ENCODE measurements around the gene FAHD1. TPM values are rescaled to one million over a fixed set of nuclear protein-coding genes. Genes with fewer than 3 reads are reported as not detected.

FAHD1 gene
- total and polyA plus RNA-seq, 9 of the 15 experiments (the other 6 are each of a cell fraction or from before 2014, with no cell fraction given): 2.2 to 20.9 (median 10.7) TPM

DNA sequence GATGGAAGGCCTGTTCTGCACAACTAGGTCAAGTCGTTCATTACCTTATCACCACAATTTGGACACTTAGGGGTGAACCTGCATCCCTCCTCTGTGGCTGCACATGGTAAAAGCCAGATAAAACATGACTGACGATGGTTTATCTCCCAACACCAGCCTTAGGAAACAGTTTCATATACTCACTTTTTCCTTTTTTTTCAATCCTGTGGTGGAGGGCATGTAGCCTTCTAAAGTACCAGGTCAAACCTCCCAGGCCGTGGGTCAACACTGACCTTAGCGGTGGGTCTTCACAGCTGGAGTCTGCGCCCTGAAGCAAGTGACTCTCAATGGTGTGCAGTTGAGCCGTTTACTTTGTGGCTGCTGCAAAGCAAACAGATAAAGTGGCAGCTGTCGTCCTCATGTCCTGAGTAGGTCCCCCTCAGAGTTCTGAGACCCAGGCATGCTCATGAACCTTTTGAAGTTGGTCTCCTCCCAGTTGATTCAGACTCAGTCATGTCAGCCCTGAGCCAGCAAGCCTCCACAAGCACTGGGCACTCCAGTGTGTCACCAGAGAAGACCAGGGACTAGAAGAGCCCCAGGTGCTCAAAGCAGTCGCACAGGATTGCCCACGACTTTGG lies 5.9 kb downstream of the FAHD1 start (continued):
- TF ChIP-seq, protein P1, sequence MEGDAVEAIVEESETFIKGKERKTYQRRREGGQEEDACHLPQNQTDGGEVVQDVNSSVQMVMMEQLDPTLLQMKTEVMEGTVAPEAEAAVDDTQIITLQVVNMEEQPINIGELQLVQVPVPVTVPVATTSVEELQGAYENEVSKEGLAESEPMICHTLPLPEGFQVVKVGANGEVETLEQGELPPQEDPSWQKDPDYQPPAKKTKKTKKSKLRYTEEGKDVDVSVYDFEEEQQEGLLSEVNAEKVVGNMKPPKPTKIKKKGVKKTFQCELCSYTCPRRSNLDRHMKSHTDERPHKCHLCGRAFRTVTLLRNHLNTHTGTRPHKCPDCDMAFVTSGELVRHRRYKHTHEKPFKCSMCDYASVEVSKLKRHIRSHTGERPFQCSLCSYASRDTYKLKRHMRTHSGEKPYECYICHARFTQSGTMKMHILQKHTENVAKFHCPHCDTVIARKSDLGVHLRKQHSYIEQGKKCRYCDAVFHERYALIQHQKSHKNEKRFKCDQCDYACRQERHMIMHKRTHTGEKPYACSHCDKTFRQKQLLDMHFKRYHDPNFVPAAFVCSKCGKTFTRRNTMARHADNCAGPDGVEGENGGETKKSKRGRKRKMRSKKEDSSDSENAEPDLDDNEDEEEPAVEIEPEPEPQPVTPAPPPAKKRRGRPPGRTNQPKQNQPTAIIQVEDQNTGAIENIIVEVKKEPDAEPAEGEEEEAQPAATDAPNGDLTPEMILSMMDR (IDR thresholded peaks at IDR 0.05 in 2 of 3, conservative IDR thresholded peaks at IDR 0.05 in 1 of 3; ENCODE audit: insufficient read depth in 2 of 3, low read depth in 1 of 3, low read length in 3 of 3): no peak; a peak in 1 of 6 replicates
- TF ChIP-seq, protein P2, sequence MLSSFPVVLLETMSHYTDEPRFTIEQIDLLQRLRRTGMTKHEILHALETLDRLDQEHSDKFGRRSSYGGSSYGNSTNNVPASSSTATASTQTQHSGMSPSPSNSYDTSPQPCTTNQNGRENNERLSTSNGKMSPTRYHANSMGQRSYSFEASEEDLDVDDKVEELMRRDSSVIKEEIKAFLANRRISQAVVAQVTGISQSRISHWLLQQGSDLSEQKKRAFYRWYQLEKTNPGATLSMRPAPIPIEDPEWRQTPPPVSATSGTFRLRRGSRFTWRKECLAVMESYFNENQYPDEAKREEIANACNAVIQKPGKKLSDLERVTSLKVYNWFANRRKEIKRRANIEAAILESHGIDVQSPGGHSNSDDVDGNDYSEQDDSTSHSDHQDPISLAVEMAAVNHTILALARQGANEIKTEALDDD (IDR thresholded peaks at IDR 0.05): peak; percentile 94
- TF ChIP-seq ELF4 (CRISPR knock-in tag; IDR thresholded peaks at IDR 0.05) (peak; percentile 86; the same call in 1 of the 2 replicates), ATF7 (IDR thresholded peaks at IDR 0.05) (peak; percentile 64), ZBTB7A (IDR thresholded peaks at IDR 0.05; ENCODE audit: borderline replicate concordance, control insufficient read depth, low read depth, low read length) (peak; percentile 93), BRD9 (IDR thresholded peaks at IDR 0.05; ENCODE audit: low read depth, partially characterized antibody) (no peak), ZNF354B (CRISPR knock-in tag; IDR thresholded peaks at IDR 0.05) (no peak), ZNF778 (CRISPR knock-in tag; IDR thresholded peaks at IDR 0.05) (no peak), KDM5B (IDR thresholded peaks at IDR 0.05; ENCODE audit: insufficient replicate concordance, low read depth, low read length) (no peak), MAZ (CRISPR knock-in tag; conservative IDR thresholded peaks at IDR 0.05 in 1 of 2, IDR thresholded peaks at IDR 0.05 in 1 of 2) (peak; percentile 51 to 75; a peak in 2 of 4 replicates), ETV1 (tag; conservative IDR thresholded peaks at IDR 0.05; ENCODE audit: low read depth) (no peak), PML (IDR thresholded peaks at IDR 0.05; ENCODE audit: low read length) (peak; percentile 97), TBL1XR1 (IDR thresholded peaks at IDR 0.05; ENCODE audit: low read length in 2 of 2) (peak; percentile 60 to 92; a peak in 3 of 4 replicates)
- TF ChIP-seq, protein P3, sequence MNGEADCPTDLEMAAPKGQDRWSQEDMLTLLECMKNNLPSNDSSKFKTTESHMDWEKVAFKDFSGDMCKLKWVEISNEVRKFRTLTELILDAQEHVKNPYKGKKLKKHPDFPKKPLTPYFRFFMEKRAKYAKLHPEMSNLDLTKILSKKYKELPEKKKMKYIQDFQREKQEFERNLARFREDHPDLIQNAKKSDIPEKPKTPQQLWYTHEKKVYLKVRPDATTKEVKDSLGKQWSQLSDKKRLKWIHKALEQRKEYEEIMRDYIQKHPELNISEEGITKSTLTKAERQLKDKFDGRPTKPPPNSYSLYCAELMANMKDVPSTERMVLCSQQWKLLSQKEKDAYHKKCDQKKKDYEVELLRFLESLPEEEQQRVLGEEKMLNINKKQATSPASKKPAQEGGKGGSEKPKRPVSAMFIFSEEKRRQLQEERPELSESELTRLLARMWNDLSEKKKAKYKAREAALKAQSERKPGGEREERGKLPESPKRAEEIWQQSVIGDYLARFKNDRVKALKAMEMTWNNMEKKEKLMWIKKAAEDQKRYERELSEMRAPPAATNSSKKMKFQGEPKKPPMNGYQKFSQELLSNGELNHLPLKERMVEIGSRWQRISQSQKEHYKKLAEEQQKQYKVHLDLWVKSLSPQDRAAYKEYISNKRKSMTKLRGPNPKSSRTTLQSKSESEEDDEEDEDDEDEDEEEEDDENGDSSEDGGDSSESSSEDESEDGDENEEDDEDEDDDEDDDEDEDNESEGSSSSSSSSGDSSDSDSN (IDR thresholded peaks at IDR 0.05; ENCODE audit: borderline replicate concordance in 1 of 2, low read depth in 2 of 2, low read length in 2 of 2): 0 out of 4 replicates have a peak, but pooled peaks of 1 of the 2 experiments have one; percentile 25
- TF ChIP-seq, protein P4, sequence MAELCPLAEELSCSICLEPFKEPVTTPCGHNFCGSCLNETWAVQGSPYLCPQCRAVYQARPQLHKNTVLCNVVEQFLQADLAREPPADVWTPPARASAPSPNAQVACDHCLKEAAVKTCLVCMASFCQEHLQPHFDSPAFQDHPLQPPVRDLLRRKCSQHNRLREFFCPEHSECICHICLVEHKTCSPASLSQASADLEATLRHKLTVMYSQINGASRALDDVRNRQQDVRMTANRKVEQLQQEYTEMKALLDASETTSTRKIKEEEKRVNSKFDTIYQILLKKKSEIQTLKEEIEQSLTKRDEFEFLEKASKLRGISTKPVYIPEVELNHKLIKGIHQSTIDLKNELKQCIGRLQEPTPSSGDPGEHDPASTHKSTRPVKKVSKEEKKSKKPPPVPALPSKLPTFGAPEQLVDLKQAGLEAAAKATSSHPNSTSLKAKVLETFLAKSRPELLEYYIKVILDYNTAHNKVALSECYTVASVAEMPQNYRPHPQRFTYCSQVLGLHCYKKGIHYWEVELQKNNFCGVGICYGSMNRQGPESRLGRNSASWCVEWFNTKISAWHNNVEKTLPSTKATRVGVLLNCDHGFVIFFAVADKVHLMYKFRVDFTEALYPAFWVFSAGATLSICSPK (IDR thresholded peaks at IDR 0.05; ENCODE audit: borderline replicate concordance): no peak
- TF ChIP-seq, protein P5, sequence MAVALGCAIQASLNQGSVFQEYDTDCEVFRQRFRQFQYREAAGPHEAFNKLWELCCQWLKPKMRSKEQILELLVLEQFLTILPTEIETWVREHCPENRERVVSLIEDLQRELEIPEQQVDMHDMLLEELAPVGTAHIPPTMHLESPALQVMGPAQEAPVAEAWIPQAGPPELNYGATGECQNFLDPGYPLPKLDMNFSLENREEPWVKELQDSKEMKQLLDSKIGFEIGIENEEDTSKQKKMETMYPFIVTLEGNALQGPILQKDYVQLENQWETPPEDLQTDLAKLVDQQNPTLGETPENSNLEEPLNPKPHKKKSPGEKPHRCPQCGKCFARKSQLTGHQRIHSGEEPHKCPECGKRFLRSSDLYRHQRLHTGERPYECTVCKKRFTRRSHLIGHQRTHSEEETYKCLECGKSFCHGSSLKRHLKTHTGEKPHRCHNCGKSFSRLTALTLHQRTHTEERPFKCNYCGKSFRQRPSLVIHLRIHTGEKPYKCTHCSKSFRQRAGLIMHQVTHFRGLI (CRISPR knock-in tag; IDR thresholded peaks at IDR 0.05): no peak
- TF ChIP-seq, protein P6, sequence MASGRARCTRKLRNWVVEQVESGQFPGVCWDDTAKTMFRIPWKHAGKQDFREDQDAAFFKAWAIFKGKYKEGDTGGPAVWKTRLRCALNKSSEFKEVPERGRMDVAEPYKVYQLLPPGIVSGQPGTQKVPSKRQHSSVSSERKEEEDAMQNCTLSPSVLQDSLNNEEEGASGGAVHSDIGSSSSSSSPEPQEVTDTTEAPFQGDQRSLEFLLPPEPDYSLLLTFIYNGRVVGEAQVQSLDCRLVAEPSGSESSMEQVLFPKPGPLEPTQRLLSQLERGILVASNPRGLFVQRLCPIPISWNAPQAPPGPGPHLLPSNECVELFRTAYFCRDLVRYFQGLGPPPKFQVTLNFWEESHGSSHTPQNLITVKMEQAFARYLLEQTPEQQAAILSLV (tag; IDR thresholded peaks at IDR 0.05): no peak

Measured in K562 (cell line).